SK-N-SH (cell line): Measurements from ENCODE around the gene HTN3.

Experiments
- EP300 ChIP-seq, 2 experiments: IDR thresholded peaks; 2 replicates each; pipeline versions ENCODE4 v1.4.0 to v1.6.1; 2012; ENCODE audit warnings: borderline replicate concordance in 1 of 2, low read depth in 1 of 2, low read length in 1 of 2
- EZH2phosphoT487 ChIP-seq: fragments of 200-600 bp; sonication (generic); IDR thresholded peaks from 2 replicates; pipeline ENCODE4 v1.6.1; 2017; ENCODE audit warnings: low read depth, mixed run types, mild to moderate bottlenecking, antibody characterized with exemption, moderate library complexity, borderline replicate concordance
- POLR2AphosphoS5 ChIP-seq: IDR thresholded peaks from 2 replicates; pipeline ENCODE4 v1.6.1; 2012; ENCODE audit warnings: low read depth, low read length
- RCOR1 ChIP-seq: fragments of 150-350 bp; IDR thresholded peaks from 2 replicates; pipeline ENCODE4 v1.6.1; 2017; ENCODE audit warnings: antibody characterized with exemption, low read length
- SMC3 ChIP-seq: IDR thresholded peaks from 2 replicates; pipeline ENCODE4 v1.6.1; 2012; ENCODE audit warnings: low read depth, low read length, improper control_type of control experiment
- TCF12 ChIP-seq: IDR thresholded peaks from 2 replicates; pipeline ENCODE4 v1.4.0; 2012
- TF ChIP-seq, protein P1 (sequence below): fragments of 150-350 bp; IDR thresholded peaks from 2 replicates; pipeline ENCODE4 v1.6.1; 2017; ENCODE audit warnings: antibody characterized with exemption, low read length, low read depth, borderline replicate concordance
- TF ChIP-seq, protein P2 (sequence below): fragments of 200-600 bp; sonication (generic); IDR thresholded peaks from 2 replicates; pipeline ENCODE4 v1.6.1; 2017; ENCODE audit warnings: antibody characterized with exemption, mild to moderate bottlenecking, moderate library complexity

DNA sequence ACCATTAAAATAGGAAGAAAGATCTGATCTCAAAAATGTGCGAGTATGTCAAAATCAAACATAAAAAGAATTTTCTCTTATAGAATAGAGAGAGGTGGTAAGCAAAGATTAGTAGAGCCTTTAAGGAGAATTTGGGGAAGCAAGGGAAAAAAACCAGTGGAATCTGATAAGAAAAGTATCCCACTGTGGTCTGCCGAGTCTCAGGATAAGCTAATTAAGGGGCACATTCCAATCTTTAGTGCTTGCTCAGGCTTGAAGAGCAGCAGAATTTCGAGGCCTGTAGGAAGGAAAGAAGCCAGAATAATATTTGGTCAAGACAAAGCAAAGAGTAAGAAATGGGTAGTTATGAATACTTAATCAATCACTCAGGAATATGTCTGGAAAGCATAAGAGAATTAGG lies 19.5 kb upstream of the HTN3 start:
- TF ChIP-seq POLR2AphosphoS5 = no peak
- TF ChIP-seq, protein P1, sequence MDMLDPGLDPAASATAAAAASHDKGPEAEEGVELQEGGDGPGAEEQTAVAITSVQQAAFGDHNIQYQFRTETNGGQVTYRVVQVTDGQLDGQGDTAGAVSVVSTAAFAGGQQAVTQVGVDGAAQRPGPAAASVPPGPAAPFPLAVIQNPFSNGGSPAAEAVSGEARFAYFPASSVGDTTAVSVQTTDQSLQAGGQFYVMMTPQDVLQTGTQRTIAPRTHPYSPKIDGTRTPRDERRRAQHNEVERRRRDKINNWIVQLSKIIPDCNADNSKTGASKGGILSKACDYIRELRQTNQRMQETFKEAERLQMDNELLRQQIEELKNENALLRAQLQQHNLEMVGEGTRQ = no peak
- no peak for TF ChIP-seq EP300 (IDR thresholded peaks at IDR 0.05; ENCODE audit: borderline replicate concordance in 1 of 2, low read depth in 1 of 2, low read length in 1 of 2)
- no peak for TF ChIP-seq EZH2phosphoT487
- no peak for TF ChIP-seq SMC3
- TF ChIP-seq, protein P2, sequence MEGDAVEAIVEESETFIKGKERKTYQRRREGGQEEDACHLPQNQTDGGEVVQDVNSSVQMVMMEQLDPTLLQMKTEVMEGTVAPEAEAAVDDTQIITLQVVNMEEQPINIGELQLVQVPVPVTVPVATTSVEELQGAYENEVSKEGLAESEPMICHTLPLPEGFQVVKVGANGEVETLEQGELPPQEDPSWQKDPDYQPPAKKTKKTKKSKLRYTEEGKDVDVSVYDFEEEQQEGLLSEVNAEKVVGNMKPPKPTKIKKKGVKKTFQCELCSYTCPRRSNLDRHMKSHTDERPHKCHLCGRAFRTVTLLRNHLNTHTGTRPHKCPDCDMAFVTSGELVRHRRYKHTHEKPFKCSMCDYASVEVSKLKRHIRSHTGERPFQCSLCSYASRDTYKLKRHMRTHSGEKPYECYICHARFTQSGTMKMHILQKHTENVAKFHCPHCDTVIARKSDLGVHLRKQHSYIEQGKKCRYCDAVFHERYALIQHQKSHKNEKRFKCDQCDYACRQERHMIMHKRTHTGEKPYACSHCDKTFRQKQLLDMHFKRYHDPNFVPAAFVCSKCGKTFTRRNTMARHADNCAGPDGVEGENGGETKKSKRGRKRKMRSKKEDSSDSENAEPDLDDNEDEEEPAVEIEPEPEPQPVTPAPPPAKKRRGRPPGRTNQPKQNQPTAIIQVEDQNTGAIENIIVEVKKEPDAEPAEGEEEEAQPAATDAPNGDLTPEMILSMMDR = no peak
- TF ChIP-seq RCOR1 = no peak
- TF ChIP-seq TCF12 = no peak
